H9 (cell line): ENCODE results near the gene SMIM15. TPM values are rescaled to one million over a fixed set of nuclear protein-coding genes. Genes with fewer than 3 reads are reported as not detected.

Experiments used
- DNase-seq: peaks from one replicate; pipeline ENCODE4 v3.0.0-alpha.2; 2017
- H2AFZ ChIP-seq: one replicate; pipeline ENCODE4 v1.6.1; 2013; ENCODE audit warnings: mild to moderate bottlenecking, low read length, control low read depth, moderate library complexity
- H2AK5ac ChIP-seq: 2 replicates; pipeline ENCODE4 v1.6.1; 2013; ENCODE audit warnings: low read length, control low read depth, mixed read lengths; ENCODE audit not compliant: insufficient read length
- H2BK120ac ChIP-seq: one replicate; pipeline ENCODE4 v1.6.1; 2013; ENCODE audit warnings: low read depth, mild to moderate bottlenecking, low read length, control low read depth, inconsistent platforms; ENCODE audit not compliant: poor library complexity, severe bottlenecking
- H2BK12ac ChIP-seq: 2 replicates; pipeline ENCODE4 v1.6.1; 2013; ENCODE audit warnings: low read length, control low read depth, mixed read lengths, low read depth; ENCODE audit not compliant: insufficient read length
- H2BK15ac ChIP-seq: 2 replicates; pipeline ENCODE4 v1.6.1; 2013; ENCODE audit warnings: low read depth, low read length, control low read depth
- H2BK20ac ChIP-seq: one replicate; pipeline ENCODE4 v1.6.1; 2013; ENCODE audit warnings: low read depth, mild to moderate bottlenecking, low read length, control low read depth, inconsistent platforms; ENCODE audit not compliant: poor library complexity, severe bottlenecking
- H2BK5ac ChIP-seq: 2 replicates; pipeline ENCODE4 v1.6.1; 2013; ENCODE audit warnings: low read length, control low read depth, mixed read lengths; ENCODE audit not compliant: insufficient read length
- H3K14ac ChIP-seq: 2 replicates; pipeline ENCODE4 v1.6.1; 2013; ENCODE audit warnings: low read length, control low read depth; ENCODE audit not compliant: insufficient read depth
- H3K18ac ChIP-seq: 2 replicates; pipeline ENCODE4 v1.6.1; 2013; ENCODE audit warnings: low read depth, mild to moderate bottlenecking, mixed read lengths, low read length, control low read depth; ENCODE audit not compliant: insufficient read length
- H3K23ac ChIP-seq: 2 replicates; pipeline ENCODE4 v1.6.1; 2013; ENCODE audit warnings: low read length, control low read depth, mixed read lengths, low read depth; ENCODE audit not compliant: insufficient read length
- H3K23me2 ChIP-seq: 2 replicates; pipeline ENCODE4 v1.6.1; 2013; ENCODE audit warnings: low read depth, mild to moderate bottlenecking, mixed read lengths, low read length, control low read depth; ENCODE audit not compliant: insufficient read length, poor library complexity, severe bottlenecking
- H3K27ac ChIP-seq: 2 replicates; pipeline ENCODE4 v1.5.1; 2013; ENCODE audit warnings: low read length, control low read depth, mixed read lengths, low read depth; ENCODE audit not compliant: insufficient read length
- H3K27me3 ChIP-seq: 2 replicates; pipeline ENCODE4 v1.6.1; 2013; ENCODE audit warnings: low read length, control low read depth, inconsistent platforms; ENCODE audit not compliant: insufficient read depth
- H3K4ac ChIP-seq: 2 replicates; pipeline ENCODE4 v1.6.1; 2013; ENCODE audit warnings: low read depth, mild to moderate bottlenecking, control low read depth, inconsistent platforms, low read length, moderate library complexity
- H3K4me1 ChIP-seq: 2 replicates; pipeline ENCODE4 v1.6.1; 2013; ENCODE audit warnings: low read length, control low read depth, inconsistent platforms; ENCODE audit not compliant: insufficient read depth
- H3K4me2 ChIP-seq: 2 replicates; pipeline ENCODE4 v1.6.1; 2013; ENCODE audit warnings: low read length, control low read depth, mixed read lengths; ENCODE audit not compliant: insufficient read length, insufficient read depth
- H3K56ac ChIP-seq: 2 replicates; pipeline ENCODE4 v1.6.1; 2013; ENCODE audit warnings: low read depth, mild to moderate bottlenecking, mixed read lengths, low read length, control low read depth; ENCODE audit not compliant: insufficient read length
- H3K79me1 ChIP-seq: 2 replicates; pipeline ENCODE4 v1.6.1; 2013; ENCODE audit warnings: low read depth, mild to moderate bottlenecking, moderate library complexity, low read length, control low read depth, inconsistent platforms; ENCODE audit not compliant: insufficient read depth, poor library complexity, severe bottlenecking
- H3K79me2 ChIP-seq: 2 replicates; pipeline ENCODE4 v1.6.1; 2013; ENCODE audit warnings: low read length, control low read depth, inconsistent platforms; ENCODE audit not compliant: insufficient read depth
- H3K9ac ChIP-seq: 2 replicates; pipeline ENCODE4 v1.6.1; 2013; ENCODE audit warnings: low read length, control low read depth, mixed read lengths; ENCODE audit not compliant: insufficient read length; ENCODE audit errors: extremely low read depth
- H3K9me3 ChIP-seq: one replicate; pipeline ENCODE4 v1.6.1; 2013; ENCODE audit warnings: low read depth, low read length, inconsistent platforms; ENCODE audit not compliant: control insufficient read depth
- H3T11ph ChIP-seq: one replicate; pipeline ENCODE4 v1.6.1; 2013; ENCODE audit warnings: mild to moderate bottlenecking, low read length, control low read depth, inconsistent platforms
- H4K20me1 ChIP-seq: one replicate; pipeline ENCODE4 v1.6.1; 2013; ENCODE audit not compliant: control insufficient read depth, insufficient read length, insufficient read depth
- H4K5ac ChIP-seq: 2 replicates; pipeline ENCODE4 v1.6.1; 2013; ENCODE audit warnings: low read depth, mild to moderate bottlenecking, mixed read lengths, low read length, control low read depth; ENCODE audit not compliant: insufficient read length
- H4K8ac ChIP-seq: replicated peaks from 2 replicates; pipeline ENCODE4 v1.6.1; 2013; ENCODE audit warnings: low read length, control low read depth, mixed read lengths, low read depth; ENCODE audit not compliant: insufficient read length
- H4K91ac ChIP-seq: 2 replicates; pipeline ENCODE4 v1.6.1; 2013; ENCODE audit warnings: low read depth, mild to moderate bottlenecking, moderate library complexity, mixed read lengths, low read length, control low read depth; ENCODE audit not compliant: insufficient read length
- H3K27ac Mint-ChIP-seq, 3 experiments: 2 replicates in 2 of 3; 3 replicates in 1 of 3; pipeline ENCODE4 v1.8.0; 2020 to 2021; ENCODE audit warnings: mixed read lengths in 3 of 3, mild to moderate bottlenecking in 1 of 3, moderate library complexity in 1 of 3
- H3K27me3 Mint-ChIP-seq: 2 replicates; pipeline ENCODE4 v1.8.0; 2021; ENCODE audit warnings: low read depth, mild to moderate bottlenecking, moderate library complexity, mixed read lengths
- H3K36me3 Mint-ChIP-seq, 3 experiments: 2 replicates in 2 of 3; 3 replicates in 1 of 3; pipeline ENCODE4 v1.8.0; 2020 to 2021; ENCODE audit warnings: low read depth in 3 of 3, mixed read lengths in 3 of 3; ENCODE audit not compliant: insufficient read depth in 1 of 3
- H3K4me1 Mint-ChIP-seq, 2 experiments: 2 replicates each; pipeline ENCODE4 v1.8.0; 2020; ENCODE audit warnings: mixed read lengths in 2 of 2
- H3K4me3 Mint-ChIP-seq, 2 experiments: 2 replicates in 1 of 2; 3 replicates in 1 of 2; pipeline ENCODE4 v1.8.0; 2020 to 2021; ENCODE audit warnings: mild to moderate bottlenecking in 2 of 2, mixed read lengths in 2 of 2, moderate library complexity in 1 of 2
- H3K9me3 Mint-ChIP-seq, 2 experiments: 2 replicates in 1 of 2; 3 replicates in 1 of 2; pipeline ENCODE4 v1.8.0; 2020; ENCODE audit warnings: mild to moderate bottlenecking in 2 of 2, mixed read lengths in 2 of 2, moderate library complexity in 1 of 2
- WGBS: extraction: QIAGEN DNeasy Blood & Tissue Kit; methylation state at CpG from one replicate; pipeline ENCODE4 v1.1.7; 2013; ENCODE audit warnings: missing lambda C conversion rate, low lambda C conversion rate, mixed read lengths; ENCODE audit not compliant: insufficient read length; ENCODE audit errors: extremely low coverage; 5-methylcytosine and 5-hydroxymethylcytosine counted together
- total RNA-seq: library from RNA; stranded (reverse); gene quantifications from 2 replicates; pipeline ENCODE4 v1.2.1, GENCODE V29; 2021
- TF ChIP-seq, protein P1 (sequence below): fragments of 200-600 bp; sonication (generic); conservative IDR thresholded peaks from 3 replicates; pipeline ENCODE4 v1.8.0; 2021; ENCODE audit warnings: antibody characterized with exemption, mild to moderate bottlenecking

Gene SMIM15
- total RNA-seq, 1 experiment from 2014 or later, result 75.3 TPM

DNA sequence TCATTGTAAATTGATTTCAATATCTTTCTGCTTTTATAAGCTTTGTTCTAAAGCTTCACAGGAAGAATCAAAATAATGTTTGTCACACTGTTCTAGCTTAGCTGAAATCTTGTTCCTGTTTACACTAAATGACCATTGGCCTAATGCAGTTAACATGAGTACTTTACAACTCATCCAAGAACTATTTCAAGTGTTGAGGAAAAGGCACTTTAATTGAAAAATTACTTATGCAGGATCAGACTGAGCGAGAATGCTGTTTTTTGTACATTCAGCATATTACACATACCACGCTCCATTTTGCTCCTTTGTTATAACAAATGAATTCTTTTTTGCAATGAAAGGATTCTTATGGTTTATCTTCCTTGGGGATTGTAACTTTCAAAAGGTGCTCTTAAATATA is 22.4 kb upstream of the SMIM15 start:
- Histone ChIP-seq H3K14ac (no peak overlapping the region), H2BK12ac (no peak overlapping the region), H4K91ac (no peak overlapping the region), H3K9ac (no peak overlapping the region), H2BK5ac (no peak overlapping the region), H3K27ac (no peak overlapping the region), H4K20me1 (no peaks in the 10 kb centered on the region), H2BK20ac (no peak overlapping the region), H3K4me2 (no peak overlapping the region), H3K23me2 (no peaks in the 10 kb centered on the region), H3K27me3 (no peaks in the 10 kb centered on the region), H2BK120ac (no peak overlapping the region), H3K18ac (no peak overlapping the region), H3K23ac (no peak overlapping the region), H3K79me1 (no peaks in the 10 kb centered on the region), H2AFZ (no peak overlapping the region), H3T11ph (no peak overlapping the region), H3K56ac (no peak overlapping the region), H3K9me3 (no peaks in the 10 kb centered on the region), H3K4ac (no peak overlapping the region), H3K4me1 (peaks cover 5% of the 10 kb centered on the region; the same call in 1 of the 2 replicates), H2AK5ac (no peak overlapping the region), H2BK15ac (no peak overlapping the region), H4K8ac (no peak overlapping the region), H4K5ac (no peak overlapping the region), H3K79me2 (no peaks in the 10 kb centered on the region)
- WGBS, result no CpG with 5 or more reads among the region's 2 CpGs
- peaks cover 14 to 16% of the 10 kb centered on the region in 2 experiments for H3K4me1 Mint-ChIP-seq
- no peak for DNase-seq
- H3K27me3 Mint-ChIP-seq, result no peaks in the 10 kb centered on the region
- no peak overlapping the region for H3K27ac Mint-ChIP-seq
- H3K4me3 Mint-ChIP-seq, result no peak overlapping the region
- no peaks in the 10 kb centered on the region for H3K9me3 Mint-ChIP-seq
- H3K36me3 Mint-ChIP-seq, result no peaks in the 10 kb centered on the region
- TF ChIP-seq, protein P1, sequence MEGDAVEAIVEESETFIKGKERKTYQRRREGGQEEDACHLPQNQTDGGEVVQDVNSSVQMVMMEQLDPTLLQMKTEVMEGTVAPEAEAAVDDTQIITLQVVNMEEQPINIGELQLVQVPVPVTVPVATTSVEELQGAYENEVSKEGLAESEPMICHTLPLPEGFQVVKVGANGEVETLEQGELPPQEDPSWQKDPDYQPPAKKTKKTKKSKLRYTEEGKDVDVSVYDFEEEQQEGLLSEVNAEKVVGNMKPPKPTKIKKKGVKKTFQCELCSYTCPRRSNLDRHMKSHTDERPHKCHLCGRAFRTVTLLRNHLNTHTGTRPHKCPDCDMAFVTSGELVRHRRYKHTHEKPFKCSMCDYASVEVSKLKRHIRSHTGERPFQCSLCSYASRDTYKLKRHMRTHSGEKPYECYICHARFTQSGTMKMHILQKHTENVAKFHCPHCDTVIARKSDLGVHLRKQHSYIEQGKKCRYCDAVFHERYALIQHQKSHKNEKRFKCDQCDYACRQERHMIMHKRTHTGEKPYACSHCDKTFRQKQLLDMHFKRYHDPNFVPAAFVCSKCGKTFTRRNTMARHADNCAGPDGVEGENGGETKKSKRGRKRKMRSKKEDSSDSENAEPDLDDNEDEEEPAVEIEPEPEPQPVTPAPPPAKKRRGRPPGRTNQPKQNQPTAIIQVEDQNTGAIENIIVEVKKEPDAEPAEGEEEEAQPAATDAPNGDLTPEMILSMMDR, result no peak
